Loucy (cell line): ENCODE measurements around the gene EVC.

Experiments used
- H2AFZ ChIP-seq: fragments of 200-600 bp; sonication (generic); 2 replicates; pipeline ENCODE4 v1.6.0; 2016; ENCODE audit warnings: antibody characterized with exemption, mild to moderate bottlenecking, low read length, moderate library complexity
- H3F3A ChIP-seq: fragments of 200-600 bp; 2 replicates; pipeline ENCODE4 v1.6.0; 2016; ENCODE audit warnings: antibody characterized with exemption, low read depth, mild to moderate bottlenecking
- H3K27me3 ChIP-seq: fragments of 200-600 bp; sonication (generic); 2 replicates; pipeline ENCODE4 v1.6.1; 2014; ENCODE audit warnings: low read length, mild to moderate bottlenecking; ENCODE audit not compliant: insufficient read depth, poor library complexity, severe bottlenecking
- H3K36me3 ChIP-seq: fragments of 200-600 bp; sonication (generic); 2 replicates; pipeline ENCODE4 v1.6.1; 2016; ENCODE audit warnings: low read length; ENCODE audit not compliant: insufficient read depth
- H3K4me1 ChIP-seq: fragments of 200-600 bp; sonication (generic); 2 replicates; pipeline ENCODE4 v1.5.1; 2014; ENCODE audit warnings: low read length, mild to moderate bottlenecking; ENCODE audit not compliant: insufficient read depth, poor library complexity, severe bottlenecking
- H3K4me2 ChIP-seq: fragments of 200-600 bp; sonication (generic); 2 replicates; pipeline ENCODE4 v1.6.0; 2014; ENCODE audit warnings: antibody characterized with exemption, low read length, low read depth, mild to moderate bottlenecking; ENCODE audit not compliant: poor library complexity, severe bottlenecking
- H3K4me3 ChIP-seq: fragments of 200-600 bp; sonication (generic); 2 replicates; pipeline ENCODE4 v1.5.1; 2014; ENCODE audit warnings: low read length, mild to moderate bottlenecking, mixed read lengths; ENCODE audit not compliant: poor library complexity, severe bottlenecking
- H3K79me2 ChIP-seq: fragments of 200-600 bp; sonication (generic); 2 replicates; pipeline ENCODE4 v1.6.1; 2014; ENCODE audit warnings: low read length; ENCODE audit not compliant: insufficient read depth
- H3K9ac ChIP-seq: fragments of 200-600 bp; sonication (generic); 2 replicates; pipeline ENCODE4 v1.6.0; 2014; ENCODE audit warnings: mild to moderate bottlenecking, low read depth, low read length, moderate library complexity; ENCODE audit not compliant: poor library complexity, severe bottlenecking
- H3K9me2 ChIP-seq: fragments of 200-600 bp; sonication (generic); replicated peaks from 2 replicates; pipeline ENCODE4 v1.6.1; 2016; ENCODE audit warnings: low read depth, low read length, mixed read lengths
- H3K9me3 ChIP-seq: fragments of 200-600 bp; sonication (generic); 2 replicates; pipeline ENCODE4 v1.6.1; 2014; ENCODE audit warnings: mild to moderate bottlenecking, antibody characterized with exemption, low read length, low read depth; ENCODE audit not compliant: insufficient read depth
- H4K20me1 ChIP-seq: fragments of 200-600 bp; sonication (generic); 2 replicates; pipeline ENCODE4 v1.6.0; 2014; ENCODE audit warnings: antibody characterized with exemption, low read length, mild to moderate bottlenecking; ENCODE audit not compliant: insufficient read depth, poor library complexity, severe bottlenecking
- CTCF ChIP-seq: fragments of 200-600 bp; sonication (generic); conservative IDR thresholded peaks from 2 replicates; pipeline ENCODE4 v1.5.1; 2014; ENCODE audit warnings: mild to moderate bottlenecking, antibody characterized with exemption, low read length
- EZH2phosphoT487 ChIP-seq: fragments of 200-600 bp; IDR thresholded peaks from 2 replicates; pipeline ENCODE4 v1.6.1; 2018; ENCODE audit warnings: antibody characterized with exemption, mild to moderate bottlenecking, moderate library complexity, borderline replicate concordance

Gene EVC

GRCh38 chr4:5784021-5784420 lies 73.0 kb downstream of the EVC start:
- Histone ChIP-seq H3K4me3 (no peak overlapping the region), H2AFZ (no peak overlapping the region), H3K9me3 (no peaks in the 10 kb centered on the region; the same call in 1 of the 2 replicates), H3K36me3 (no peaks in the 10 kb centered on the region), H3K9ac (no peak overlapping the region), H3K4me2 (no peak overlapping the region), H3K9me2 (no peaks in the 10 kb centered on the region), H3F3A (no peaks in the 10 kb centered on the region), H4K20me1 (no peaks in the 10 kb centered on the region), H3K79me2 (no peaks in the 10 kb centered on the region), H3K4me1 (no peaks in the 10 kb centered on the region), H3K27me3 (no peaks in the 10 kb centered on the region)
- no peak for TF ChIP-seq EZH2phosphoT487
- no peak for TF ChIP-seq CTCF

- no peak overlapping the region for H3K9ac ChIP-seq
- H4K20me1 ChIP-seq = no peaks in the 10 kb centered on the region
- no peaks in the 10 kb centered on the region for H3K9me2 ChIP-seq
- H3K36me3 ChIP-seq = no peaks in the 10 kb centered on the region
- no peak overlapping the region for H3K4me2 ChIP-seq
- no peaks in the 10 kb centered on the region for H3K79me2 ChIP-seq
- no peak for TF ChIP-seq EZH2phosphoT487
- no peak for TF ChIP-seq CTCF
- no peak overlapping the region for H2AFZ ChIP-seq
- H3K4me1 ChIP-seq = no peaks in the 10 kb centered on the region
- no peaks in the 10 kb centered on the region for H3F3A ChIP-seq
- H3K4me3 ChIP-seq = no peak overlapping the region
- H3K9me3 ChIP-seq = no peaks in the 10 kb centered on the region; the same call in 1 of the 2 replicates
- H3K27me3 ChIP-seq = no peaks in the 10 kb centered on the region
Measured at GRCh38 chr4:5784960-5785611, 74.1 kb downstream of the EVC start.

GRCh38 chr4:5785806-5786680 lies 75.0 kb downstream of the EVC start:
- Histone ChIP-seq H3K9me3 (no peaks in the 10 kb centered on the region; the same call in 1 of the 2 replicates), H3K9me2 (no peaks in the 10 kb centered on the region), H3K79me2 (no peaks in the 10 kb centered on the region), H3K9ac (no peak overlapping the region), H3K36me3 (no peaks in the 10 kb centered on the region), H2AFZ (no peak overlapping the region), H3K4me1 (no peaks in the 10 kb centered on the region), H3K4me3 (no peak overlapping the region), H3F3A (no peaks in the 10 kb centered on the region), H3K4me2 (no peak overlapping the region), H4K20me1 (no peaks in the 10 kb centered on the region), H3K27me3 (no peaks in the 10 kb centered on the region)
- no peak for TF ChIP-seq EZH2phosphoT487
- no peak for TF ChIP-seq CTCF
